ENCODE measurements around the gene REEP1.

GRCh38 chr2:86233436-86233835 is 104.0 kb downstream of the REEP1 start:
- TF ChIP-seq POLR2A (IDR thresholded peaks at IDR 0.05) (no peak), CTCF (IDR thresholded peaks at IDR 0.05) (no peak), POLR2AphosphoS5 (IDR thresholded peaks at IDR 0.05) (no peak)
